GM15510 (cell line): ENCODE measurements around the gene LCN10.

Experiments used
- POLR2A ChIP-seq: IDR thresholded peaks from 3 replicates; pipeline ENCODE4 v1.6.1; 2011; ENCODE audit warnings: borderline replicate concordance; ENCODE audit not compliant: insufficient read length; ENCODE audit errors: extremely low read depth

LCN10 gene

GRCh38 chr9:136719195-136719880 lies 23.4 kb downstream of the LCN10 start:
- no peak for TF ChIP-seq POLR2A

DNA sequence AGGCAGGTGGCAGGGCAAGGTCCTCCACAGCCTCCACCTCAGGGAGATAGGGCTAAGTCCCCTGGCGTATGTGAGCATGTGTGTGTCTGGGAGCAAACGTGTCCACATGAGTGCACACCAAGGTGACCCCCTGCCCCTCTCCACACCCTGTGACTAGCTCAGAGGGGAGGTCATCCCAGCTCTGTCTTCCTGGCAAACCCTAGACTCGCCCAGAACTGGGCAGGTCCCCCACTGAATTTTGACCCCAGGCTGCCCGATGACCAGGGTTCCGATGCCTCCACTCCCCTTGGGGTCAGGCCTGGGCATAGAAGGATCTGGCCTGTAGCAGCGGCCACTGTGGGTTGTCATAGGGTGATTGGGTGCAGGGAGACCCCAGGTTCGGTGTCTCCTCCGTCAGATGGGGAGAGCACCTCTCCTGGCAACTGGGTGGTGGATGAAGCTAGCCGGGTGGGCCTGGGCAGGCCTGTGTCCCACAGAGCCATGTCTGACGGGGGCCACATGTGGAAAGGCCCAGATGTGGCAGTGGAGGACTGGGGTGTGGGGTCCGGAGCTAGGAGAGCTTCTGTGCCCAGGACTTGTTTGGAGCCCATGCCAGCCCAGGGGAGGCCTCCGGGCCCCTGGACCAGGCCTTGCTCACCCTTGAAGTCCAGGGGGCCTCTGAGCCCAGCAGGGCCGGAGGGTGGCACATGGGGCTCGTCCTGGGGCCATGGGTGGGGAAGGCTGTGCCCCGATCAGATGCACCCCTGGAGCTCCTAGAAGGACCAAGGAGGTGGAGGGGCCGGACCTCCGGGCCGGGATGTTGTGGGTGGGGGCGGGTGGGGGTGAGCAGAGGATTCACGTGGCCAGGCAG lies 24.2 kb downstream of the LCN10 start:
- TF ChIP-seq POLR2A = no peak

DNA sequence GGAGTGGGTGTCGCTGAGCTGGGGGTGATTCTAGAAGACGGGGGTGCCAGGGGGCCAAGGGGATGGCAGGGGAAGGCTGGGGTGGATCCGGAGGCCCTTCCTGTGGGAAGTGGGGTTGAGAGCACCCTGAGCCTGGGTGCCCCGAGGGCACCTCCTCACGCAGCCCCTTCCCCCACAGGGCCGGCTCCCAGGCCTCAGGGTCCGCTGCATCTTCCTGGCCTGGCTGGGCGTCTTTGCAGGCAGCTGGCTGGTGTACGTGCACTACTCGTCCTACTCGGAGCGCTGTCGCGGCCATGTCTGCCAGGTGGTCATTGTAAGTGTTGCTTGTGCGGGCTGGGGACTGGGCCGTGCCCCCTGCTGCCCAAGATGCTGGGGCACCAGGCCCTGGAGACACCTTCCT lies 25.3 kb downstream of the LCN10 start:
- TF ChIP-seq POLR2A = no peak

GRCh38 chr9:136714893-136715274 lies 27.9 kb downstream of the LCN10 start:
- TF ChIP-seq POLR2A = no peak

DNA sequence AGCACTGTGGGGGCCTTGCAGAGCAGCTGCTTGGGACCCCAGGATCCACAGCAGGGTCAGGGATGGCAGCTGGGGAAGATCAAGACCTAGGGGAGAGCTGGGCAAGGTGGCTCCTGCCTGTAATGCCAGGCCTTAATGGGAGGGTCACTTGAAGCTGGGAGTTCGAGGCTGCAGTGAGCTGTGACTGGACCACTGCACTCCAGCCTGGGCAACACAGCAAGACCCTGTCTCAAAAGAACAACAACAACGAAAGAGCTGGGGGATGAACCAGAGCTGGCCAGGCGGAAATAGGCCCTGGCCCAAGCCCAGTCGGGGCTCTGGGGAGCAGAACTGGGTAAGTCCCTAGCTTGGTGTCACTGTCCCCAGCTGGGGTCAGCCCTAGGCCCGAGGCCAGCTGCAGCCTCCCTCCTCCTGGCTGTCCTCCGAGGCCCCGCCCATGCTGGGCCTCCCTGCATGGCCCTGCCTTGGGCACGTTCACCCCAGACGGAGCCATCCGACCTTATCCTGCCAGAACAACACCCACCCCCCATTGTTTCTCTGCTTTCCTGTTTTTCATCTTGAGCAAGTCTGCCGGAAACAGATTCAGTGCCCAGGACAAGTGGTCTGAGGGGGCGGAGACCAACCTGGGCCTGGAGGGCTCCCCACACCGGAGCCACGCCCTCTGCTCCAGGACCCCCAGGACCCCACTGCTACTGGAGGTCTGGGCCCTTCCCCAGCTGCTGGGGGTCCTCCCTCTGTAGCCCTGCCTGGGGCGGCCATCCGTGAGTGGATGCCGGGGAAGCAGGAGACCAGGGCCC lies 28.4 kb downstream of the LCN10 start:
- TF ChIP-seq POLR2A = no peak

DNA sequence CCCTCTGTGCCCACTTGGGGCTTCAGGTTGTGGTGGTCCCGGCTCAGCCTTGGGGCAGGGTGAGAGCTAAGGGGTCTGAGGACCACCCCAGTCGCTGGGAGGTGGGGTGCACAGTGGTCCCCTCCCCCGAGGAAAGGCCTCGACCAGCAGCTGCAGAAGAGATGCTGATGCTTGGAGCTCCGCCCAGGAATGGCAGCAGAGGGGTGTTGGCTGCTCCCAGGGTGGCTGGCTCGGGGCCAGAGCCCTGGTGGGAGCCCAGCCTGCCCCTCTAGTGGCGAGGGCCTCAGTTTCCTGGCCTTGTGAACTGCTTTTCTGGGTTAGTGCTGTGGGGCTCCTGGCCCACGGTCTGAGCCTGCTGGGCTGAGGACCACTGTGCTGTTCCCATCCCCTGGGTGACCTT lies 29.2 kb downstream of the LCN10 start:
- TF ChIP-seq POLR2A = no peak

DNA sequence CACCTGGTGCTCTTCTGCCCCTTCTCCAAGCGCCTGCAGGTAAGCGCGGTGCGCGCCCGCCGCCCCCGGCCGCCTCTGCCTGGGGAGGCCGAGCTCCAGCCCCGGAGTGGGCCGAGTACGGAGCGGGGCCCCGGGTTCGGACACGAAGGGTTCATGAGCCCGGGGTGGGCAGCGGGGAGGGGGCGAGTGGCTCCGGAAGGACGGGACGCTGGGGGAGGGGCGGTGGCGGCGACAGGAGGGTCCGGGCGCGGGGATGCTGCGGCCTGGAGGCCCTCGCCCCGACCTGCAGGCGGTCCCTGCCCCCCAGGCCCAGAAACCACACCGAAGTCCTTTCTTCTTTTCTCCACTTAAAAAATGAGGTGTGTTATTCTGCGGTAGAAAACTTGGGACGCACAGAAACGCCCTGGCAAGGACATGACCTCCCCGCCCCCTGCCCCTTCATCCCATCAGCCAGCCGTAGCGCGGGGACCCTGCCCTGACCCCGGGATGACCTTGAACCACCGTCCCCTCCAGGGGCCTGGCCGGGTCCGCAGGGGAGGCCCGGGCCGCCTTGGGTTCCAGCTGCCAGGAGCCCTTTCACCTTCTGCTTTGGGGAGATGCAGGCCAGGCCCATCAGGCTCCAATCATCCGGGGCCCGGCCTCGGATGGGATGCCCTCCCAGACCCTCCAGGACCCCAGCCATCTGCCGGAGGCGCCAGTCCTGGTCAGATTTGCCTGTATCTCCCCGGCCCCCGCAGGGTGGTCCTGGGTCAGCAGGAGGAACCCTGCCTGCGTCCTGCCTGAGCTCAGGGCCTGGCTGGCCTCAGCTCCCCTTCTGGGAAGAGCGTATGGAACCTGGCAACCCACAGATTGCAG lies 29.8 kb downstream of the LCN10 start:
- no peak for TF ChIP-seq POLR2A

GRCh38 chr9:136711751-136712689 lies 30.7 kb downstream of the LCN10 start, which contains the start of gene DIPK1B:
TSS of gene DIPK1B (plus strand) at chr9:136712572. CDS start at chr9:136712666, 94 bp downstream.
- TF ChIP-seq POLR2A = no peak

DNA sequence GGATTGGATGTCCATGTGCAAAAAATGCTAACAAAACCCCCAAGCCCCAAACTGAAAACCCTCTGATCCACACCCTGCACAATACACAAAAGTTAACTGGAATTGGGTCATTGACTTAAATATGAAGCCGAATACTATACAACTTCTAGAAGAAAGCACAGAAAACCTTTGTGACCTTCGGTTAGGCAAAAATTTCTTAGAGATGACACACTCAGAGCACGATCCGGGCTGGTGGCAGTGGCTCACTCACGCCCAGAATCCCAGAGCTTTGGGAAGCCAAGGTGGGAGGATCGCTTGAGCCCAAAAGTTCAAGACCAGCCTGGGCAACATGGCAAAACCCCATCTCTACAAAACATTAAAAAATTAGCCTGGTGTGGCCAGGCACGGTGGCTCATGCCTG lies 32.2 kb downstream of the LCN10 start:
- TF ChIP-seq POLR2A = no peak

GRCh38 chr9:136709454-136710109 lies 33.2 kb downstream of the LCN10 start:
- no peak for TF ChIP-seq POLR2A

- no peak for TF ChIP-seq POLR2A
Observed at GRCh38 chr9:136707849-136708517, 34.8 kb downstream of the LCN10 start.

DNA sequence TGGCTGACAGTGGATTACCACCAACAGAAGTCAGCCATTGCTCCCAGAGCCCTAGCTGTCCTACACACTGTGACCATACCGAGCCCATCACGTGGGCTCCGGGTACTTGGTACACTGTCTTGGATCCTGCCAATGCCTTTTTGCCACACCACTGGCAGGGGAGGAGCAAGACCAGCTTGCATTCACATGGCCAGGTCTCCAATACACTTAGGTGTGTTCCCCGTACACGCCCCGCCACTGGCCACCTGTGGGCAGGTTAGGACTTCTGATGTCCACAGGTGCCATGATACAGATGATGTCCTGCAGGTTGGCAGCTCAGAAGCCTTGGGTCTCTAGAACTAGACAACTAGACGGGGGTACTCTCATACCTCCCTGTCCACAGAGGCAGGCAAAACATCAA lies 35.7 kb downstream of the LCN10 start:
- no peak for TF ChIP-seq POLR2A
